OCI-M1 (cell line): ENCODE data around the gene FARS2.

Source experiments
- DNase-seq: peaks from one replicate; lab custom pipeline; 2025; lab: John Stamatoyannopoulos, UW

FARS2 gene

DNA sequence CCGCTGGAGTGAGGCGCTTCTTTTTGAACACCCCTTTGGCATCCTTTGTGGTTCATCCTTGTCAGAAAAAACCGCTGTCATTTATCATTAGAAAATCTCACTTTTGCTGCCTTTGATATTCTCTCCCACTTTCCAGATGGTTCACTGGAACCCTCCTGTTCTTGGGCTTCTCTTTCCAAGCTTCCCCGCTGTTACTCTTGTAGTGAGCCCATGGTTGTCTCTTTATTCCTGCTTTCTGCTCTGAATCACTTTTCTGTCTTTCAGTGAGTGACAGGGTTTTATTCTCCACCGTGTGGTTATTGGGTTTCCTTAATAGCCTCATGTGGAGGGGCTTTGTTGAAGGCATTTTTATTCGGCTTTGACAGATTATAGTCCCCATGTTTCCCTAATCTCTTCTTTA lies 117.0 kb downstream of the FARS2 start:
- DNase-seq, result no peak

DNA sequence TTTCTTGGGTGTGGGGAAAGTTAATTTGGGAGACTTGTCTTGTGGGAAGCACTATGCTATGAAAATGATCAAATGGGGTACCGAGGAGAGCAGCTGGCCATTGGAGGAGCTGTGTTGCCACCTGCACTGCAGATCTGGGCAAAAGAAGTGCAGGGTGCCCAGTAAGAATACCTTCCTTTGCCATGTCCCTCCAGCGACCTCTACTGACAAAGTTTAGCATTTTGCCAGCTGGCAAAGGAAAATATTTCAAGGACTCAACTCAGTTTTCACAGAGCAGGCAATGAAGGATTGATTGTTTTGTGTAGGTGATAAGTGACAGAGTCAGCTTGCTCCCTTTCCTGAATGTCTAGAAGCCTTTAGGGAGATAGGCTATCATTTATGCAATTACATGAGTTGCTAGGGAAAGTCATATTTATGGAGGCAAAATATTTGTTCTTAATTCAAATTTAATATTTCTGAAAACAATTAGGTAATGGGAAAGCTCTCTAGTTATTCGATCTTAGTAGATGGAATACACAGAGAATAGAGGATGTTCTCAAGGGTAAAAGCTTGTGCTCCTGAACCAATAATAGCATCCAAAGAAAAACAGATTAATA lies 118.4 kb downstream of the FARS2 start:
- DNase-seq, result peak; percentile 81

DNA sequence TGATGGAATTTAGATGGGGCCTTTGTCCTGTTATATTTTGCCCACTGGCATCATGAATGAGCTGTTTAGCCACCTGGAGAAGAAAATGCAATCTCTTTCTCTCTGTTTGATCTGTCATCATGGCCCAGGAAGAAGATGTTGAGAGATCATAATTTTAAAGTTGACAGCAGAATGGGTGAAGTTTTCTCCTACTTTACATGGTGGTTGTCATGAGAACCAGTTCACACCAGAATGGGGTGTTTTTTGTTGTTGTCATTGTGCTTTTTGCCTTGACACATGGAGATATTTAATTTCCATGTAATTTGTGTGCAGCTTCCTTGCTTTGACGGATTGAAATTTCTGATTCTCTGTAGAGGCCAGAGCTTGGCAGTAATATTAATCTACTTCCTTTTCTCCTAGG lies 122.5 kb downstream of the FARS2 start:
- DNase-seq, result no peak

DNA sequence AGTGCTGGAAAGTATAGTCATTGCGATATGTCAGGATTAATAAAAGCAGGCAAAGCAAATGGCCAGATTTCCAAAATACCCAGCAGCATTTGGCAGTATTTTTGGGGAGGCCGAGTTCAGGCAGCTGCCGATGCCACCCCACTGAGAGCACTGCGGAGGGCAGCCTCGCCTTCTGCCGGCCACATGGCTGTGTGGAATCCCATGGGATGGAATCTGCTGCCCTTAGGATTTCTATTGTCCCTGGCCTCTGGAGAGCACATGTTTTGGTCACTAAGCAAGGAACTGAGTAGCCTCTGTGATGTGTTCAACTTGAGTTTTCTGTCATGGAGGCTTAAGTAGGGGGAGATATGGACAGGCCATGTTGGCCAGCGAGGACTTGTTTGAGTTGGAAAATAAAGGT lies 123.0 kb downstream of the FARS2 start:
- DNase-seq, result no peak

DNA sequence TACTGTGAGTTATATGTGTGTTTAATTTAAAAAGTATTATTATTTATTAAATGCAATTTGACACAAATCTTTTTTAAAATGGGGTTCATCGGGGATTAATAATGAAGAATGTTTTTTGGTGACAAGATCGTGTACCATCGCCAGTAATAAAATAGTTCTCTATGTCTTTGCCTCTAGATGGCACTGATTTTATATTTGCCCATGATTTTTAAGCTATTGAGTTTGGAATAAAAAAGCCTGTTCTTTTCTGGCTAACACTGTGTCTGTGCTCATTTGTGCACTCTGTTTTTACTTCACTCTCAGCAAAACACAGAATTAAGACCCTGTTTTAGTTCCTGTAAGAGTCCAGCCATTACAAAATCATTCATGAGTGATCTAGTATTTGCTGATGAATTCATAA lies 127.0 kb downstream of the FARS2 start:
- no peak for DNase-seq

DNA sequence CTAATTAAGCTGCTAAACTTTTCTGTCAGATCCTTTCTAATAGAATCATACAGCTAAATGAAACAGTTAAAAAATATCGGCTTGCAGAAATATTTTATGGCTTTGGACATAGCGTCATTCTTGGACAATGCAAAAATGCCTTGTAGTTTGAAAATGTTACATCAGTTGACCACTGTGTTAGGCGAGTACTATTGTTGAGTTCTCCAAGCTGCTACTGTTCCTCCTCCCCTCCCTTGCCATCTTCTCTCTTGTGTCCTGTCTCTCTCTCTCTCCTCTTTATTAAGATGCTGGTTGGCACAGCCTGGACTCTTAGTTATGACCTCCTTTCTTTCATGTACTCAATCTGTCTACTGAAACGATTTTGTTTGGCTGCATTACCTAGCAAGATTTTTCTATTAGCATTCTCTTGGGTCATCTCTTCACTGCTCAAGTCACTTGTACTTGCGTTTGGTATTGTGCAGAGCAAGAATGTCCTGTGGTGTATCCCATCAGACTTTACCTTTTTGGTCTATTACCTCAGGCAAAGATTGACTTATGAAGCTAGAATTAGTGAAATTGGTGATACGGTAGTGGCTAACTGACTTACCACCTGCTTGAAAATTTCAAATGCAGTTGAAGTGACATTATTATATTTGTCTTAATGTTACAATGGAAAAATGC lies 127.9 kb downstream of the FARS2 start:
- DNase-seq, result no peak

DNA sequence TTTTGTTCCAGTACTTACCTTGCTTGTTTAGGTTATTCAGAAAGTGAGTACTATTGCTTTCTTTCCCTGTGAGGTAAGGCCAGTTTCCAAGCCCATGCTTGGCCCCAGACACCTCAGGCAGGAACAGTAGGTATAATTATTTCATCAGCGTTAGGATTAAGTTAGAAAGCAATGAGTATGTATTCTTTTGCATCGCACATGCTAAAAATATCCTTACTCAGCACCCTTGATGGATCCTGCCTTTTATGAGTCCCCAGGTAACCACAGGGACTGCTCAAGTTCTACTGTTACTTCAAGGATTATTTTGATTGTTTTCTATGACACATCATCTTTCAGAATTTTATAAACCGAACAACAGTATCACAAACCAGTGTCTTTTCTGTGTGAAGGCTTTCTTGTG lies 128.9 kb downstream of the FARS2 start:
- DNase-seq, result no peak

DNA sequence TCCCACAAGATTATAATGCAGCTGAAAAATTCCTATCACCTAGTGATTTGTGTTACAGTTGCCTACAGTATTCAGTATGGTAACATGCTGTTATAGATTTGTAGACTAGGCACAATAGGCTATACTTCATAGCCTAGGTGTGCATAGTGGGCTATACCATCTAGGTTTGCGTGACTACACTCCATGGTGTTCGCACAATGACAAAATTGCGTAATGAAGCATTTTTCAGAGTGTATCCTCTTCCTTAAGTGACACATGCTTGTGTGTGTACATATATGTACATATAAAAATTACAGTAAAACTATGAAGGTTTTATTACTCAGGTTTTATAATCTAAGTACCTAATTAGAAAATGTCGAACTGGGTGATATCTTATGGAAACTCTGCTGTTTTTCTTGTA lies 133.0 kb downstream of the FARS2 start:
- no peak for DNase-seq

DNA sequence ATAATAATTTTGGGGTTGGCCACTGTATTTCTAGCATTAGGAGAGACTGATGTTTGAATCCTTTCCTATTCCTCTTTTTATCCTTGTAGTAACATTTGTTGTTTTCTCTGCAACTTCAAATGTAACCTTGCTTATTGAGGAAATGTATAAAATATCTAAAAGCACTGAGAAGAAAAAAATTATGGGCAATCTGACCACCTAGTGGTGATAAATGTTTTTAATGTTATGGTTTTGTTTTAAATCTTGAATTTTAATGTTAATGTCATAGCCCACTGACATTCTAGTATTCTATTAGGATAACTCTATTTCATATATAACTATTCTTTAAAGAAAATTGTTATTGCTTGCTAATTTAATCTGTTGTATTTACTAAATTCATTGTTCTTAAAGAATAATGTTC lies 134.4 kb downstream of the FARS2 start:
- DNase-seq, result no peak

DNA sequence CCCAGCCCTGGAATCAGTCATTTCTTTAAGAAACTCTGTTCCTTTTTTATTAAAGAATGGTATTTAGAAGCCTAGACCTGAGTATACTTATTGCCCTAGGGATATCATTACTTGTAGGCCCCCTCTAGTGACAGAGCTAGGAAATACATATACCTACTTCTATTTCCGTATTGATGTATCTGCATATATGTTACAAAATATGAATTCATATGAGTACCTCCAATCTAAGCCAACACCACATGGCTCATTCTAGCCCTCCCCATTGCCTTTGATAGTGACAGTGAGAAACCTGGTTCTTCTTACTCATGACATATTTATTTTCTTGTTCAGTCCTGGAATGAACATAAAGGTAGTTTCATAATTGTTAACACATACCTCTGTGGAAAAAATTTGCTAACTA lies 137.2 kb downstream of the FARS2 start:
- DNase-seq, result peak; percentile 88

DNA sequence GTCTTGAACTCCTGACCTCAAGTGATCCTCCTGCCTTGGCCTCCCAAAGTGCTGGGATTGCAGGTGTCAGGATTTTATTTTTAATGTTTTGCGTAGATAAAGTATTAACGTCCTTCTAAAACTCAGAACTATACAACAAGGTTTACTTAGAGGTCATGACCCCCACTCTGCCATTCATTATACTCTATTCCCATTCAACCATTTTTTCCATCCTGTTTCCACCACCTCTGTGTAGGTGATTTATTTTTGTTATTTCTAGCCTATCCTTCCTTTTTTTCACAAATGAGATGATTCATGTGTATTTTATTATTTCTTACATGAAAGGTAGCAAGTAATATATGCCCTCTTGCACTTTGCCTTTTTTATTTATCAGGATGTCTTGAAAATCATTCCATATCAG lies 138.1 kb downstream of the FARS2 start:
- DNase-seq, result no peak

DNA sequence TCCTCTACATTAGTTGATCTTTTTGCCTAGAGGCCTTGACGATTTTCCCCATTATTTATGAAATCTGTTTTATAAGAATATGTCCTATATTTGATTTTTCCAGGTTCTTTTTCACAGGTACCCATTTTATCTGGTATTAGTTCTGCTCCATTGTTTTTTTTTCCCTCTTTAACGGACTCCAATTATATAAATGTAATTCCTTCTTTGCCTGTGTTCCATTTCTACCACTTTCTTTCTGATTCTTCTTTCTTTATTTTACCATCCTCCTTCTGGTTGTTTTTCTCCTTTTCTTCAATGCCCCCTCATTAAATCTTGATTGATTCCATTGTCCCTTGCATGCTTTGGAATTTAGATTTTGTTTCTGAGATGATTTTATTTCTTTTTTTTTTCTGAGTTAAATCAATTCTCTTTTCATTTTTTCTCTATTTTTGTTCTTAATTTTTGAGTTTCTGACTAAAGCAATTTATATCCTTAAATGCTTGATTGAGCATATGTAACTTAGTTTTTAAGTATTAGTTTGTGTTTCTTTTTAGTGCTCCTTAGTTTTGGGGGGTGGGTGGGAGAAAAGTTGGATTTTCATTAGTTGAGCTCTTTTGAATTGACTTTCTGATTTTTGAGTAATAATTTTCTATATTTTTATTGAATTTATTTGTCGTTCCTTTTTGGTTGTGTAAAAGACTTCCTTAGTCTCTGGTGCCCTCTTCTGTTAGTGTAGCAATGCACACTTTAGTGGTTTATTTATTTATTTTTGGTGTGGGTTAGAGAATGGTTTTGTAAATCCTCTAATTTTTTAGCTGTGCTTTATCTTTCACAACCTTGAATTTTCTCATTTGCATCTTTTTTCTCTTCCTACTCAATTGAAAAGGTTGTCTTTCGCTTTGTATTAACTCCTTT lies 140.8 kb downstream of the FARS2 start:
- peak; percentile 80 for DNase-seq

DNA sequence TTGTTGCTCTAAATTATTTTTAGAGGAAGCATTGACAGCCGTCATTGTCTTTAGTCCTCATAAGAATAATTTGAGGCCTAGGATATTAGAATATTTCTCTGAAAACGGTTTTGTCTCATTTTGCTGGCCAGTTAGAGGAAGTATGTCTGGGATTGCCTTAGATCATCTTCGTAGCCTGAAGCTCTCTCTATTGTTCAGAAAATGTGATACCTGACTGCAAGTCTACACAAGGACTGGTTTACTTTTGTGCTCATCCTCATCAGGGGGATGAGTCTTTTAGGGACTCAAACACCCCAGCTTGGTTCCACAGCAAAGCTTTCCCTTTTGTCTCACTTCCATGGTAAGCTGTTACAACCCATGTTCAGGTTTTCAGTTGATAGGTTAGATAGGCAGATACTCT lies 141.8 kb downstream of the FARS2 start:
- peak; percentile 70 for DNase-seq

DNA sequence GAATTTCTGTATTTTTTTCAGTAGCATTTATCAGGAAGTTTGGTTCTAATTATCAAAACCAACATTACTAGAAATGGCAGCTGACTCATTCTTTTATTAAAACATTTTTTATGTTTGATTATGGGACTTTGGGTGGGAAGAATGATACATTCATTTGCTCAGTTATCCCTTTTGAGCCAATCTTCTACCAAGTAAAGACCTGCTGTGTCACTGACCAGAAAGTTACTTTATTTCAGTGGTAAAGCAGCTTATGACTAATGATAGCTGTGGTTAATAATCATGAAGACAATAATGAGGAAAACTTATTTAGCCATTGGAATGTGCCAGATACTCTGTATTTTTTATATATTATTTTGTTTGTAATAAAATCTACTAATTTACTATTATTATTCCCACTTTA lies 142.3 kb downstream of the FARS2 start:
- no peak for DNase-seq

DNA sequence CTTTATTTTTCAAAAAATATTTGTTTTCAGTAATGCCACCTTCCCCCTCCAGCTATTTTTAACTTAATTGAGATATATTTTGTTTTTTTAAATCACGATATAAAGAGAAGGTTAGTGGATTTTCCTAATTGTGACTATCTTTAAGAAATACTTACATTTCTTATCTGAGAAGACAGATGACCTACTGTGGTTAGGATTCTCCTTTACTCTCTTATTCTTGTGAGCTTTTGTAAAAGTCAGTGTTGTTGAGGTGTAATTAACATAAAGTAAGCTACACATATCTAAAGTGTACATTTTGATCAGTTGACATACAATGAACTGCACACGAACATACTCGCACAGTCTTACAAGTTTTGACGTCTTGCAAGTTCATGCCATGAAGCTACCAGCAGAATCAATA lies 144.7 kb downstream of the FARS2 start:
- DNase-seq, result peak; percentile 12

DNA sequence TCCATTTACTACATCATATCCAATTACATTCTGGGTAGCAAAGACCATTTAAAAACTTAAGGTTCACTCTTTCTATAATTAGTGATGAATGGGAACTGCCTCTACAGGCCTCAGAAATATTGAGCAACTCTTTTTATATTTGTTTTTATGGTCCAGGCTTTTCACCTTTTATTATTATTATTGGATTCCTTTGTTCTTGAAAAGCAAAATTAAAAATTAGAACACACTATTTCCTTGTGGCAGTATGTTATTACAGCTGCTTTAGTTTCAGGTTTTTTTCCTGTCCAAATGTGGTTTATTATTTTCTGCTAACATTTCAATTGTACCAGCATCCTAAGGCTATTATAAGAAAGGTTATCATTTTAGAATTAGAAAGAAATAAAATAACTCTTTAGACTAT lies 150.1 kb downstream of the FARS2 start:
- DNase-seq, result no peak

DNA sequence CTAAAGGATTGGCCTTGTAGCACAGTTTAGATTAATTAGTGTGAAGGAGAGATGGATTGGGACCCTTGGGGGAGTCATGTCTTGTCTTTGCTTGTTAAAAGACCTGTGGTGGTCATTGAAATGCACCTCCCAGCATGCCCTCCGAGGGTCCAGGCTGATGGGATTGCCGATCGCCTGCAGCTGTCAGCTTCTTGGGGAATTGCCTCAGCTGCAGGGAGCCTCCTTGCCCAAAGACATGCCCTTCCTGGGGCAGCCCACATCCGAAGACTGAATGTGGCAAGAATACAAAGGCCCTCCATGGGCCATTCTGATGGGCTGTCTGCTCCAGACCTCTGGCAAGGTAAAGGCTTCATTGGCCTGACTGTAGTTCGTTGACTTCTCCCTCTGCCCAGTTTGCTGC lies 150.7 kb downstream of the FARS2 start:
- DNase-seq, result no peak

DNA sequence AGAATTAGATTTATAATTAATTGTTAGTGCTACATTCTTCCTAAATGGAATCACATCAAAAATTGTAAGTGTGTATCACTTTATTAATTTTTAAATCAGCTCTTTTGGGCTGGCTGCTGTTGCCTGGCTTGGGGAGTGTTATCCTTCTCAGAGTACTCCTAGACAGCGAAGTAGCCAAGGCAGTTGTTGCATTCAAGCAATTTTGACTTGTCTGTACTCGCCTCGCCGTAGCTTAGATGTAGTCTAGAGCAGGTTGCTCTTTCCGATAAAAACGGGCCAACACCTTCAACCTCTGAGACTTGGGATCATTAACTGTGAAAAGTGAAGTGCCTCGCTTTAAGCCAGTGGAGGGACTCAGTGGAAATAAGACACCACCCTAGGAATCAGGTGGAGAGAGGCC lies 151.3 kb downstream of the FARS2 start:
- no peak for DNase-seq

DNA sequence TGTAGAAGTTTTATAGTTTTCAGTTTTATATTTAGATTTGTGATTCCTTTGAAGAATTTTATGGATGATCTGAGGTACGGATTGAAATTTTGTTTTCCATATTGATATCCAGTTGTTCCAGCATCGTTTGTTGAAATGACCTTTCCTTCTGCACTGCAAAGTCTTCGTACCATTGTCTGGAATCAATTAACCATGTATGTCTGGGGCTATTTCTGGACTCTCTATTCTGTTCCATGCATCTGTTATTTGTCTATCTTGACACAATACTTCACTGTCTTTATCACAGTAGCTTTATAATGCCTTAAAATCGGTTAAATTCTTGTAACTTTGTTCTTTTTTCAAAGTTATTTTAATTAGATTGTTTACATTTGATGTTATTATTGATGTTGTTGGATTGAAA lies 154.9 kb downstream of the FARS2 start:
- DNase-seq, result no peak

DNA sequence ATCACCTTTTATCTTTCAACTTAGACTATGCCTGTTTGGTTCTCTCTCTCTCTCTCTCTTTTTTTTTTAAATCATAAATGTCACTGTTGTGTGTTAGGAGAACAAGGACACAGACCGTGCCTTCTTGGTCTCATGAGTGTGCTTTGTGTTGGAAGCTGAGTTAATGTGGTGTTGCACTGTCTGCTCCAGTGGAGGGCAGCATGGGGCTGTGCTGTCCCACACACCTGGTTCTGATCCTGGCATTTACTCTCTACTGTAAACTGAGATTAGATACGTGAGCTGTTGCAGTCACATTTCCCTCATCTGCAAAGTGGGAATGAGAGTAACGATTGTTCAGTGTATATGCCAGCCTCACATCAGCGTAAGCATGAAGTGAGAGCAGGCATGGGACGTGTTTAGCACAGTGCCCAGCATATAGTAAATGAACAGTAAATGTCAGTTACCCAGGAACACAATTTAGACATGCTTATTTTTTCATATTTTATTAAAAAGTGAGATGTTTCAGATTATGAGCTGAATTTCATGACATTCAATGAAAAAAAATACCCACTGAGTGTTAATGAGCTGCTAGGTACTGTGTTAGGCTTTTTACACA lies 161.1 kb downstream of the FARS2 start:
- DNase-seq, result peak; percentile 17

DNA sequence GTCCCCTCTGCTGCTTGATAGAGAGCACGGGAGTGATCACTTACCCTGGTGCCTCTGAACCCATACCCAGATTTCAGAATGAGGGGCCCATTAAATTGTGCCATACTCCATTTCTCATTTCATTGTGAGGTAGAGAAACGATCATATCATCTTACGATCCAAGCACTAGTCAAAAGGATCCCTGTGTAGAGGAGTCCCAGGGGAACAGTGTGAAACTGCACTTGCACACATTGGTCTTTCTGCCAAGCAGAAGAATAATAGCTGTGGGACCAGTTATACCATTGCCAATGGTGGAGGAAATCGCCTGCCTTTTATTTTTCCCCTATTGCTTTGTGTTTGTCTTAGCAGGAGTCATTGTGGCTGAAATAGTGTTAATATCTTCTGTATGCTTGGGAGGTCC lies 161.9 kb downstream of the FARS2 start:
- no peak for DNase-seq

DNA sequence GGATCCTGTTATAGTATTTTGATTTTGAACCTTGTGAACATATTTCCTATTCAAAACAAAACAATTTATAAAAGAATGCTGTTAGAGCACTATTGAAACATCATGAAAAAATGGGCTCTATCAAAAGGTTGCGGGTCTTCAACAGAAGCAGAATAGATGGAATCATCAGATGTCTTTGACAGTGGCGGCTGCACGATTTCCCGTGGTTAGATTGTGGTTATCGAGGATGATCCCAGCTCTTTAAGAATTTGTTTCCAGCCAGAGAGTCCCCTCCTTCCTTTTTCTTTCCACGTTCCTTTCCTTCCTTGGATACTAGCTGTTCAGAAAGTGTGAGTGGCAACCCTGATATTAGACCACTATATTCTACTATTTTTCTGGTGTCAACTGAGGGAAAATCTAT lies 163.4 kb downstream of the FARS2 start:
- DNase-seq, result no peak

DNA sequence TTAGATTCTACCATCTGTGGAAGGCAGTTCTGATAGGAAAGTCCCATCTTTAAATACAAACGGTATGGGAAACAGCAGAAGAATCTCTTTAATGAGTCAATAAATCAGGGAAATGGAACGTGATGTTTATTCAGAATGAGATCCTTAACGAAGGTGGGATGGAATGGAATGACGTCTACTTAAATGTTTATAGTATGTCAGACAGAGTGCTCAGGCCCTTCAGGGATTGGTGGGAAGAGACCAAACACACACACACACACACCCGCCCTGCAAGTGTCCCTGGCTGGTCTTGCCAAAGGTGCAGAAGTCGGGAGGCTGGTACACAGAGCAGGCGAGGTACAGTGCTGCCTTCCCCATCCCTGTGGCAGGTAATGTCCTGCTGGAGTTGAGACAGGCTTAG lies 164.0 kb downstream of the FARS2 start:
- no peak for DNase-seq
